RWPE2 (cell line): ENCODE data around the gene KCTD5.
A peak's percentile ranks its signal among the peaks of the same experiment; 100 is the strongest.
"Not testable (repeated sequence)": the region's sequence is repeated elsewhere in the genome, so short reads cannot be mapped to it uniquely, and the experiment has no call there.

Source experiments
- ATAC-seq: fragments of 200-7000 bp; cut with Tn5 transposase; 3 replicates; pipeline ENCODE4 v1.9.1; 2021; ENCODE audit warnings: low read depth
- DNase-seq: peaks from one replicate; pipeline ENCODE4 v3.0.0-alpha.2; 2020; ENCODE audit warnings: low spot score
- H3K27ac ChIP-seq: fragments of 450-650 bp; 2 replicates; pipeline ENCODE4 v1.5.1; 2017; ENCODE audit warnings: mild to moderate bottlenecking; ENCODE audit not compliant: poor library complexity, severe bottlenecking
- H3K27me3 ChIP-seq: fragments of 250-450 bp; sonication (Bioruptor Pico); 2 replicates; pipeline ENCODE4 v1.5.1; 2021; ENCODE audit warnings: mild to moderate bottlenecking, moderate library complexity; ENCODE audit not compliant: insufficient read depth, poor library complexity, severe bottlenecking
- H3K36me3 ChIP-seq: fragments of 250-450 bp; sonication (Bioruptor Pico); 2 replicates; pipeline ENCODE4 v1.5.1; 2020; ENCODE audit warnings: low read depth, mild to moderate bottlenecking, moderate library complexity
- H3K4me1 ChIP-seq: fragments of 250-450 bp; sonication (Bioruptor Pico); 2 replicates; pipeline ENCODE4 v1.5.1; 2021; ENCODE audit warnings: mild to moderate bottlenecking, moderate library complexity; ENCODE audit not compliant: insufficient read depth, poor library complexity, severe bottlenecking
- H3K4me3 ChIP-seq: fragments of 250-450 bp; sonication (Bioruptor Pico); 2 replicates; pipeline ENCODE4 v1.5.1; 2021; ENCODE audit warnings: mild to moderate bottlenecking, moderate library complexity; ENCODE audit not compliant: severe bottlenecking
- H3K9me3 ChIP-seq: fragments of 250-450 bp; sonication (Bioruptor Pico); 2 replicates; pipeline ENCODE4 v1.5.1; 2021; ENCODE audit warnings: mild to moderate bottlenecking, moderate library complexity; ENCODE audit not compliant: severe bottlenecking
- CTCF ChIP-seq: fragments of 450-650 bp; IDR thresholded peaks from one replicate; pipeline ENCODE4 v1.5.1; 2017; ENCODE audit warnings: mild to moderate bottlenecking, moderate library complexity; ENCODE audit not compliant: poor library complexity, severe bottlenecking

The KCTD5 gene

GRCh38 chr16:2682209-2683021 lies at the start of gene KCTD5:
Gene KCTD5, plus strand, starts transcription at chr16:2682523. Its CDS starts 26 bp downstream, at chr16:2682549.
- ATAC-seq = peak; percentile 88
- Histone ChIP-seq H3K9me3 (no peaks in the 10 kb centered on the region), H3K36me3 (0 out of 2 replicates have a peak, but pooled peaks cover 3% of the 10 kb centered on the region), H3K27ac (peak within 1 kb of the TSS; percentile 60), H3K27me3 (no peaks in the 10 kb centered on the region), H3K4me3 (peak within 1 kb of the TSS; percentile 88), H3K4me1 (peaks cover 6% of the 10 kb centered on the region)
- TF ChIP-seq CTCF = no peak
- peak; percentile 92 for DNase-seq

- not testable (repeated sequence) for H3K4me1 ChIP-seq, H3K4me3 ChIP-seq, H3K27me3 ChIP-seq, H3K9me3 ChIP-seq, DNase-seq, H3K36me3 ChIP-seq, H3K27ac ChIP-seq
- ATAC-seq = peak; percentile 54; the same call in 2 of the 3 replicates
Observed at GRCh38 chr16:2639071-2639721, 43.1 kb upstream of the KCTD5 start.

GRCh38 chr16:2639722-2640072 lies 42.6 kb upstream of the KCTD5 start:
- not testable (repeated sequence) for H3K4me1 ChIP-seq, ATAC-seq, H3K27me3 ChIP-seq, H3K27ac ChIP-seq, DNase-seq, H3K4me3 ChIP-seq, H3K36me3 ChIP-seq, H3K9me3 ChIP-seq

- not testable (repeated sequence) for ATAC-seq, H3K4me3 ChIP-seq, H3K27me3 ChIP-seq, H3K27ac ChIP-seq, H3K9me3 ChIP-seq, DNase-seq, H3K4me1 ChIP-seq, H3K36me3 ChIP-seq
Observed at GRCh38 chr16:2642561-2642960, 39.8 kb upstream of the KCTD5 start.

- not testable (repeated sequence) for H3K4me1 ChIP-seq, H3K9me3 ChIP-seq, H3K27me3 ChIP-seq, H3K4me3 ChIP-seq, H3K36me3 ChIP-seq, H3K27ac ChIP-seq, DNase-seq
- ATAC-seq = peak; percentile 29; the same call in 1 of the 3 replicates
Observed at GRCh38 chr16:2644754-2645453, 37.4 kb upstream of the KCTD5 start.

GRCh38 chr16:2651268-2651871 lies 31.0 kb upstream of the KCTD5 start:
- ATAC-seq, H3K27me3 ChIP-seq, H3K27ac ChIP-seq, H3K4me1 ChIP-seq, DNase-seq, H3K9me3 ChIP-seq, H3K36me3 ChIP-seq, H3K4me3 ChIP-seq: not testable (repeated sequence)

GRCh38 chr16:2653915-2654314 lies 28.4 kb upstream of the KCTD5 start:
- not testable (repeated sequence) for ATAC-seq, H3K4me1 ChIP-seq, H3K9me3 ChIP-seq, DNase-seq, H3K36me3 ChIP-seq, H3K27ac ChIP-seq, H3K27me3 ChIP-seq, H3K4me3 ChIP-seq

- H3K4me3 ChIP-seq, DNase-seq, H3K4me1 ChIP-seq, H3K36me3 ChIP-seq, H3K9me3 ChIP-seq, H3K27ac ChIP-seq, H3K27me3 ChIP-seq, ATAC-seq: not testable (repeated sequence)
Observed at GRCh38 chr16:2654949-2655348, 27.4 kb upstream of the KCTD5 start.
